ENCODE data around the gene ZAR1.

The ZAR1 gene

DNA sequence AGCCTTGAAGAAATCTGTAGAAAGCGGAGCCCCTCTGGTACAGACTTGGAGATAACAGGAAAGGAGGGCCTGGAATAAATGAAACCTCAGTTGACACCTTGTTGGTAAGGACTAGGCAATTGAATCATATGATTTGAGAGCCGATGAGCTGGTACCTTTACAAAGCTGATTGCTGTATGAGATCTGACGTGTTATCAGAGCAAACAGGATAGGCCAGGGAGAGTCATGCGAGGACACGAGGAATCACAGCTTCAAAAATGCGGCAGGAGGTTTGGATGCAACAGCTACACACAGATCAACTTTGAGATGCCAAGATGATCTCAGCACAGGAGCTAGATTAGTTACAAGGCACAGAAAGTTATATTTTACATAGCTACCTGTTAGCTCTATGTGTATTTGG is 14.3 kb upstream of the ZAR1 start:
- DNase-seq (ENCODE audit: low spot score) = no peak
- TF ChIP-seq, protein P1, sequence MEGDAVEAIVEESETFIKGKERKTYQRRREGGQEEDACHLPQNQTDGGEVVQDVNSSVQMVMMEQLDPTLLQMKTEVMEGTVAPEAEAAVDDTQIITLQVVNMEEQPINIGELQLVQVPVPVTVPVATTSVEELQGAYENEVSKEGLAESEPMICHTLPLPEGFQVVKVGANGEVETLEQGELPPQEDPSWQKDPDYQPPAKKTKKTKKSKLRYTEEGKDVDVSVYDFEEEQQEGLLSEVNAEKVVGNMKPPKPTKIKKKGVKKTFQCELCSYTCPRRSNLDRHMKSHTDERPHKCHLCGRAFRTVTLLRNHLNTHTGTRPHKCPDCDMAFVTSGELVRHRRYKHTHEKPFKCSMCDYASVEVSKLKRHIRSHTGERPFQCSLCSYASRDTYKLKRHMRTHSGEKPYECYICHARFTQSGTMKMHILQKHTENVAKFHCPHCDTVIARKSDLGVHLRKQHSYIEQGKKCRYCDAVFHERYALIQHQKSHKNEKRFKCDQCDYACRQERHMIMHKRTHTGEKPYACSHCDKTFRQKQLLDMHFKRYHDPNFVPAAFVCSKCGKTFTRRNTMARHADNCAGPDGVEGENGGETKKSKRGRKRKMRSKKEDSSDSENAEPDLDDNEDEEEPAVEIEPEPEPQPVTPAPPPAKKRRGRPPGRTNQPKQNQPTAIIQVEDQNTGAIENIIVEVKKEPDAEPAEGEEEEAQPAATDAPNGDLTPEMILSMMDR (IDR thresholded peaks at IDR 0.05; ENCODE audit: extremely low read depth, missing control alignments) = no peak

DNA sequence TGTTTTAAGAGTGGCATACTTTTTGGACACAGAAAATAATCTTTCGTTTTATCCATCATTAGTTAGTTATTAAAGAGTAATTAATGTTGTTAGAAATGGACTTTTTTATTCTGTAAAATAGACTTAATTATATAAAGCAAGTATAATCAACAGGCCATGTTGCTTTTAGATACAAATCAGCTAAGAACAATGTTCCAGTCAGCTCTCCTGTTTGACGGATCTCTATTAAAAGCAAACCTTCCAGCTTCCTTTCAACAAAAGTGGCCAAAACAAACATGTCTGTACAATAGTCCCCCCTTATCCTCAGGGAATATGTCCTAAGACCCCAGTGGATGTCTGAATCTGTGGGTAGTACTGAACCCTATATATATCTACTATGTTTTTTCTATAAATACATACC is 11.8 kb upstream of the ZAR1 start:
- DNase-seq (ENCODE audit: low spot score) = no peak
- TF ChIP-seq, protein P1 (IDR thresholded peaks at IDR 0.05; ENCODE audit: extremely low read depth, missing control alignments) = no peak

DNA sequence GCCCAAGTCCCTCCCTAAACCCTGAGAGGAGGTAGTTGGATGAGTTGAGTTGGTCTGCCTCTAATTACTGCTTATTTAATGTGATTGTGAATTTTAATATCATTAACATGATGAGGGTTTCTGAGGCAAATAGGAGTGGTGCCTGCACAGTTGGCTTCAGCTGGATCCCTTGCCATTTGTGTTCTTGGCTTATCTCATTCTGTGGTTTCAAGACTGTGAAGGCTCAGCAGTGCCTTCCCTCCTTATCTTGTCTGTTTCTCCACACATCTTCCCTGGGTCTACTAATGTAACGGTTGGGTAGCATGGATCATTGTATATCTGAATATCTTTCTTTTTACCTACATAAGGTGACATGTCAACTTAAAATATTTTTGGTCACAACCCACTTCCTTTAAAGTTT is 8.5 kb upstream of the ZAR1 start:
- TF ChIP-seq, protein P1 (IDR thresholded peaks at IDR 0.05; ENCODE audit: extremely low read depth, missing control alignments) = no peak
- DNase-seq (ENCODE audit: low spot score) = no peak

DNA sequence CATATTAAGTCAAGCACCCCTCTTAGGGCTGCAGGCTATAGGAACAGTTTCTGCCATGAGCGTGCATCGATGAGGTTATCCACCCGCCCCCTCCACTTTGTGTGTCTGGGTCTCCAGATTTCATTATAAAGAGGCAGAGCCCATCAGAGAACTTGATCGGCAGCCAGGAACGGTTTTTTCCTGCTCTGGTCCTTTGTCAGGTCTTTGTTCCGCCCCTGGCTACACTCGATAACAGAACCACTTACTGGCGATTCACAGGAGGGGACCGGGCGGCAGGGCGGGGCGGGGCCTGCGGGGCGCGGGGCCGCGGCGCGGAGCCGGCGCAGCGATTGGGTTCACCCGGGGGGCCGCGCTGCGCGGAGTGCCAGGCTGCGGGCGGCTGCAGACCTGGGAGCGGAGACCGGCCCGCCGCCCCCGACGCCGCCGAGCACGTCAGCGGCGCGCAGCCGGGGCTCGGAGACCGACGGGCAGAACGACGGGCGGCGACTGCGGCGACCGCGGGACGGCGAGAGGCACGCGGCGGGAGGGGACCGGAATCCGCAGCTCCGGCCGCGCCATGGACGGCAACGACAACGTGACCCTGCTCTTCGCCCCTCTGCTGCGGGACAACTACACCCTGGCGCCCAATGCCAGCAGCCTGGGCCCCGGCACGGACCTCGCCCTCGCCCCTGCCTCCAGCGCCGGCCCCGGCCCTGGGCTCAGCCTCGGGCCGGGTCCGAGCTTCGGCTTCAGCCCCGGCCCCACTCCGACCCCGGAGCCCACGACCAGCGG is 6.9 kb upstream of the ZAR1 start, which contains the start of gene SLC10A4:
Gene SLC10A4 (plus strand): TSS at position 338 of the 771 bp plus-strand sequence. CDS start 219 bp downstream, at position 557.
- peak; percentile 74 for DNase-seq (ENCODE audit: low spot score)
- TF ChIP-seq, protein P1 (IDR thresholded peaks at IDR 0.05; ENCODE audit: extremely low read depth, missing control alignments) = no peak

DNA sequence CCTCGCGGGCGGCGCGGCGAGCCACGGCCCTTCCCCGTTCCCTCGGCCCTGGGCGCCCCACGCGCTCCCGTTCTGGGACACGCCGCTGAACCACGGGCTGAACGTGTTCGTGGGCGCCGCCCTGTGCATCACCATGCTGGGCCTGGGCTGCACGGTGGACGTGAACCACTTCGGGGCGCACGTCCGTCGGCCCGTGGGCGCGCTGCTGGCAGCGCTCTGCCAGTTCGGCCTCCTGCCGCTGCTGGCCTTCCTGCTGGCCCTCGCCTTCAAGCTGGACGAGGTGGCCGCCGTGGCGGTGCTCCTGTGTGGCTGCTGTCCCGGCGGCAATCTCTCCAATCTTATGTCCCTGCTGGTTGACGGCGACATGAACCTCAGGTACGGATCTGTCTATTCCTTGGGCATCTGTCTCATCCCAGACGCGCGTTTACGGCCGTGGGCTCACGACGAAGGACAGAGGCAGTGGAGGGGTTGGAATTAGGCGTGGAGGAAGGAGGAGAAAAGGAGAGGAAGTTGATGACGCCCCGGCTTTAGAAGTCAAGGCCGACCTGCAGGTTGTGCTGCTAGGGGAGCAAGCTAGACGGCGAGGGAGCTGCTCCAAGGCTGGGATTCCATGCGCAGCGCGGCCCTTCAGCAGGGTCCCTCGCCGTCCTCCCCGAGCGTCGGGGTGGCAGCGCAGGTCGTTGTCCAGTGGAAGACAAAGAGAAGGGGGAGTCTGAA is 6.1 kb upstream of the ZAR1 start:
- TF ChIP-seq, protein P1 (IDR thresholded peaks at IDR 0.05; ENCODE audit: extremely low read depth, missing control alignments) = no peak
- DNase-seq (ENCODE audit: low spot score) = no peak

DNA sequence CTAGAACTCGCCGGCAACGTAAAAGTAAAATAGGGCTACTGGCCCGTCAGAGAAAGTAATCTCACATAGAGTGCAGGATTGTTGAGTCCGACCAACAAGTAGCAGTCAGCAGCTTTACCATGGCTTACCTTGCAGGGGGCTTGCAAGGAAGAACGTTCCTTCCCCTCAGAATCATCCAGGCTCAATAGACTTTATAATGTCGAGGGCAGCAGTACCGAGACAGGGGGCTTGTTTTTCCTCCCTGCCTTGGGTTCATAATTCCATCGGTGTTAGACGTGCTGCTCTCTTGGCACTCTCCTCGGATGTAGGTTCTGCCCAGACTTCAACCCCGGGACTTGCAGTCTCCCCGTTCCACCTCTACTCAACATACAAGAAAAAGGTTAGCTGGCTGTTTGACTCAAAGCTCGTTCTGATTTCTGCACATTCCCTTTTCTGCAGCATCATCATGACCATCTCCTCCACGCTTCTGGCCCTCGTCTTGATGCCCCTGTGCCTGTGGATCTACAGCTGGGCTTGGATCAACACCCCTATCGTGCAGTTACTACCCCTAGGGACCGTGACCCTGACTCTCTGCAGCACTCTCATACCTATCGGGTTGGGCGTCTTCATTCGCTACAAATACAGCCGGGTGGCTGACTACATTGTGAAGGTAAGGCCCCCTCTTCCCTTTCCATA is 5.4 kb upstream of the ZAR1 start:
- TF ChIP-seq, protein P1 (IDR thresholded peaks at IDR 0.05; ENCODE audit: extremely low read depth, missing control alignments) = no peak
- DNase-seq (ENCODE audit: low spot score) = no peak

DNA sequence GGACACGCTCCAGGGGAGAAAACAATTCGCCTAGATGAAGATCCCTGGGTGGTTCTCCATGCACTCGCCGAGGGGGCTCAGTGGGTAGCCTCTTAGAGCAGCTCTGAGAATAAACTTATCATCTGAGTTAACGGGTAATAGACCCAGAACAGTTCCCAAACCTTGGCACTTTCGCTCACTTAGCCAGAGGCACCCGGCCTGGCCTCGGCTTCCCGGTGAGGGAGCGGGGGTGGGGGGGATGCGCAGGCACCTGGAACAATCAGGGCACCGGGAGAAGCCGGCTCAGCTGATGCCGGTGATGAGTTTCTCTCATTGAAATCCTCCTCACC is 405 bp upstream of the ZAR1 start:
- no peak for DNase-seq (ENCODE audit: low spot score)
- TF ChIP-seq, protein P1 (IDR thresholded peaks at IDR 0.05; ENCODE audit: extremely low read depth, missing control alignments) = no peak

All from GM20000 (cell line).